DMS79 (cell line): ENCODE data around the gene SETD1A.

Experiments
- DNase-seq: peaks from one replicate; lab custom pipeline; 2025; lab: John Stamatoyannopoulos, UW

Gene SETD1A

DNA sequence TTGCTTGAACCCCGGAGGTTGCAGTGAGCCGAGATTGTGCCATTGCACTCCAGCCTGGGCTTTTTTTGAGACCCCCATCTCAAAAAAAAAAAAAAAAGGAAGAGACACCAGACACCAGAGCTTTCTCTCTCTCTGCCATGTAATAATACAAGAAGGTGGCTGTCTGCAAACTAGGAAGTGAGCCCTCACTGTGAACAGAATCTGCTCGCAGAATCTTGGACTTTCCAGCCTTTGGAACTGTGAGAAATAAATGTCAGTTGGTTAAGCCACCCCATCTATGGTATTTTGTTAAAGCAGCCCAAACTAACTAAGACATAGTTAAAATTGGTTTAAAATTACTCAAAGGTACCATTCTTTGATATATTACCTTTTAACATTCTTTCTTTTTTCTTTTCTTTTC lies 63.0 kb downstream of the SETD1A start:
- no peak for DNase-seq

DNA sequence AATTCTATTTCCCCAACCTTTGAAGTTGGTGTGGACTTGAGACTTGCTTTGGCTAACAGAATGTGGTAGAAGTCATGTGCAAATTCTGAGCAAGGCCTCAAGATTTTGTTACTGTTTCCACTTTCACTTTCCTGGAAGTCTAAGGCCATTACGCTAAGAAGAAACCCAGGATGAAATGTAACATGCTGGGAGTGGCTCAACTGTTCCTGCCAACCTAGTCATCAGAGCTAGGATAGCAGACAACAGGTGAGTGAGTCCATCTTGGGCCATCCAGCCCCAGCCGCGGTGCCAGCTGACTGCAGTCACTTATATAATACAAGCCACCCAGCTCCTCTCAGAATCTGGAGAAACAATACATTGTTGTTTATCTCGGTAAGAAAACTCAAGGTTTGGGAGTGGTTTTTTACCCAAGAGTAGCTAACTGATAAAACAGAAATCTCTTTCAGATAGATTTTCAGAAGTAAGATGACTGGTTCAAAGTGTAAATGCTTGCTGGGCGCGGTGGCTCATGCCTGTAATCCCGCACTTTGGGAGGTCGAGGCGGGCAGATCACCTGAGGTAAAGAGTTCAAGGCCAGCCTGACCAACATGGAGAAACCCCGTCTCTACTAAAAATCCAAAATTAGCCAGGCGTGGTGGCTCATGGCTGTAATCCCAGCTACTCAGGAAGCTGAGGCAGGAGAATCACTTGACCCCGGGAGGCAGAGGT lies 65.1 kb downstream of the SETD1A start:
- no peak for DNase-seq

DNA sequence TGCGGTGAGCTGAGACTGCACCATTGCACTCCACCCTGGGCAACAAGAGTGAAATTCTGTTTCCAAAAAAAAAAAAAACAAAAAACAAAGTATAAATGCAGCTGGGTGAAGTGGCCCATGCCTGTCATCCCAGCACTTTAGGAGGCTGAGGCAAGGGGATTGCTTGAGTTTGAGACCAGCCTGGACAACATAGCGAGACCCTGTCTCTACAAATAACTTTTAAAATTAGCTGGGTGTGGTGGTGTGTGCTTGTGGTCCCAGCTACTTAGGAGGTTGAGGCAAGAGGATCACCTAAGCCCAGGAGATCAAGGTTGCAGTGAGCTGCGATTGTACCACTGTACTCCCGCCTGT lies 65.7 kb downstream of the SETD1A start:
- no peak for DNase-seq

DNA sequence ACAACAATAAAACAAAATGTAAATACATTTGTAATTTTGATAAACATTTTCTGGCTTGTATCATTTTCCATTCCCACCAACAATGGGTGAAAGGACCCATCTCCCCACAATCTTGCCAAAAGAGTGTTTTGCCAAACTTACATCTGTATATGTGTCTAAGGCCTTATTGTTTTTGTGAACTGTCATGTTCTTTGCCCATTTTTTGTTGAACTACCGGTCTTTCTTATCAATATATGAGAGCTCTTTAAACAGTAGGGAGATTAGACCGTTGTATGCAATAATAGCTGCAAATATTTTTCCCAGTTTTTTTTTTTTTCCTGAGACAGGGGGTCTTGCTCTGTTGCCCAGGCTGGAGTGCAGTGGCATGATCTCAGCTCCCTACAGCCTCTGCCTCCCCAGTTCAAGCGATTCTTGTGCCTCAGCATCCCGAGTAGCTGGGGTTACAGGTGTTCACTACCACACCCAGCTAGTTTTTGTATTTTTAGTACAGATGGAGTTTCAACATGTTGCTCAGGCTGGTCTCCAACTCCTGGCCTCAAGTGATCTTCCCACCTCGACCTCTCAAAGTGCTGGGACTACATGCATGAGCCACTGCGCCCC lies 66.2 kb downstream of the SETD1A start:
- DNase-seq, result no peak

DNA sequence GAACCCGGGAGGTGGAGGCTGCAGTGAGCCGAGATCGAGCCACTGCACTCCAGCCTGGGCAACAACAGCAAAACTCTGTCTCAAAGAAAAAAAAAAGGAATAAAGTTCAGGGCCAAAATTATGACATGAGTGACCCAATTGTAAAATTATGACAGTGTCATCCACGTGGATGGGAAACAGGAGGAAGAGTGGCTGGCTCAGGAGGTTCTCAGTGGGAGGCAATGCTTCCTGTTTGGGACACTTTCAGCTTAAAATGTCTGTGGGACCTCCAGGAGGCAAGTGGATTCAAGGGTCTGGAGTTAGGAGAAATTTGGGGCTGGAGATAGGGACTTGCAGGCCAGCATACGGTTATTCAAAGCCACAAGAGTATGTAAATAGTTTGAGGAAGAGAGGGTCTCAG lies 67.8 kb downstream of the SETD1A start:
- DNase-seq, result no peak

DNA sequence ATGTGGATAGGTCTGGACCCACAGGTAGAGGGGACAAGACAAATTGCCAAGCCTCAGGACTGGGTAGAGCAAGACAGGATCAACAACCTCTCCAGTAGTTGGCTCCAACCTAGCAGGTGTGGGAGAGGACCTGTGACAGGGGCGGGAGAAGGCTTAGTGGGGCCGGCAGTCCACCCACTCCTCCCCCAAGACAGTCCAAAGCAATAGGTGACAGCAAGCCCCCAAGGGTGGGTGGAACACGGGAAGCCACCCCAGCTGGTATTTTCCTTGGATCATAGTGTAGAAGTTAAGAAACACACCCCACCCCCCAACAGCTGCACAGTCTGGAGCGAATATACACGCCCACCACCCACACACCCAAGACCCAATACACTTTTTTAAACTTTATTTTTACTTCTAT lies 71.7 kb downstream of the SETD1A start:
- DNase-seq, result no peak

DNA sequence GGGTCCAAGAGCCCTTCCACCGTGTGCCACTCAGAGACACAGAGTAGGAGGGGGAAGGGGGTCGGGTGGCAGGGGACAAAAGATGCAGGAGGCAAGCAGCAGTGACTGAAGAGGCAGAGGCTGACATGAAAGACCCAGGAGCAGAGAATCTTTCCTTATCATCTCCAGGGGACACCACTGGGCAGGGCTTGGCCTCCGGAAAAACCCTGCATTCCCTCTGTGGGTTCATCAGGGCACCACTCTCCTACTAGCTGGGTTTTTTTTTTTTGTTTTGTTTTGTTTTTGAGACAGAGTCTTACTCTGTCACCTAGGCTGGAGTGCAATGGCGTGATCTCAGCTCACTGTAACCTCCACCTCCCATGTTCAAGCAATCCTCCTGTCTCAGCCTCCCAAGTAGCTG lies 73.7 kb downstream of the SETD1A start:
- no peak for DNase-seq

DNA sequence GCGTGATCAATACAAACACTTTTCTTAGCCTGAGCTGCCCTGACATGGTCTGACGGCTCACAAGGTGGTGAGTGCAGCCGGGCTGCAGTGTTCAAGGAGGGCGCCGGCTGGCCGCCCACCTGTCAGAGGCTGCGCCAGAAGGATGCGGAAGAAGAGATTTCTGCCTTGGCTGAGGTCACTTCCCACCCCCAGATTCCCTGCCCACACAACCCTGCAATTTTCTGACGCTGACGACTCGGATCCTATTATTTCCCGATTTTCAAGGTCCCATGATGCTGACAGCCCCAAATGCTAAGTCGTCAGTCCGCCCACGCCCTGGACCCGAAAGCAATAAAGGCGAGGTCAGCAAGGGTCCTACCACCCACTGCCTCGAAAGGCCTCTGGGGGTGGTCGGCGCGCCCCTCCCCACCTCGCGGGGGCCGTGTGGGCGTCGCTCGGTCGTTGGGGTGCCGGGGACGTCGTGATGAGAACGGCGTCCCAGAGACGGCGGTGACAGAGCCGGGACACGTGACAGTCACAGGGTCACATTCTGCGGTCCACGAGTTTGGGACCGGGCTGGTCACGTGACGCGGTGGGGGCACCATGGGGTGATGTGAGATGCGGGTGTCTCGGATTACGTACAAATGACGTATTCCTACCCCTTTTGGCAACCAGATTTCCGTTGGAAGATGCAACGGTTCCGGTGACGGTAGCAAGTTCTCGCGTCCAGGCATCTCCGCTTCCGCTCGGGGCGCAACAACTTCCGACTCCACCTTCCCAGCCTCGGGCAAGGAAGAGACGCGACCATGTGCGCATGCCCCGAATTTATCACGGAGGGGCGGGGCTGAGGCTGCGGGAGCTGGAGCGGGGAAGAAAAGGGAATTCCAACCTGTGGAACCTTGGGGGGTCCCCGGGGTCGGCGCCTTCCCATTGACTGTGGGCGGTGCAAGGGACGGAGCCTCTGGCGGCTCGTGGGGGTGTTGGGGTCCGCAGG lies 75.5 kb downstream of the SETD1A start, which contains the start of gene STX4:
Gene STX4, plus strand, starts transcription at position 823 of the 973 bp plus-strand sequence. CDS start 248 bp downstream, outside the sequence.
- peak; percentile 94 for DNase-seq

DNA sequence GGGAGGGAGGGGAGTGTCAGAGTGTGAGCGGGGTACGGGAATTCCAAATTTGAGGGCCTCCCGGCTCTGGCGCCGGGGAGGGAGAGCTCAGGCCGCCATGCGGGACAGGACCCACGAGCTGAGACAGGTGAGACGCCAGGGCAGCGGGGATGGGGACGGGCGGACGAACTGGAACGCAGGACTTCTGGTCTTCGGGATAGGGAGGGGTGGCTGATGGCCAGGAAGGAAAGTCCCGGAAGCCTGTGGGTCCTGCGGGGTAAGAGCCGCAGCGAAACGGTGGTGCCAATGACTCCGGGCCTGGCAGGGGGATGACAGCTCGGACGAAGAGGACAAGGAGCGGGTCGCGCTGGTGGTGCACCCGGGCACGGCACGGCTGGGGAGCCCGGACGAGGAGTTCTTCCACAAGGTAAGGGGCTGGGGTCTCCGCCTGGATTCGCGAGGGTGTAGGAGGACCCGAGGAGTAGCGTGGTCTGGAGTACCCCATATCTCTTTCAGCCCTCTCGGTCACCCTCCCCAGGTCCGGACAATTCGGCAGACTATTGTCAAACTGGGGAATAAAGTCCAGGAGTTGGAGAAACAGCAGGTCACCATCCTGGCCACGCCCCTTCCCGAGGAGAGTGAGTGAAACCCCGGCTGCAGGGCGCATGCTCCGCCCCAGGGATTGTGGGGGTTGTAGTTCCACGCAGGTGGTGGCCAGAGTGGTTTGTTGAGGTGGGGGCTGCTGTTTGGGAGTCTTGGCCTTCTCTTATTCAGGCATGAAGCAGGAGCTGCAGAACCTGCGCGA lies 76.3 kb downstream of the SETD1A start:
- peak; percentile 59 for DNase-seq
